OCI-LY3 (cell line): ENCODE measurements around the gene PIM3.
A peak's percentile ranks its signal among the peaks of the same experiment; 100 is the strongest.

Source experiments
- H2AFZ ChIP-seq: fragments of 200-600, 300-600 bp; shearing (Covaris generic); 2 replicates; pipeline ENCODE4 v1.6.0; 2014; ENCODE audit warnings: antibody characterized with exemption, low read depth, low read length
- H3K27ac ChIP-seq: fragments of 200-600, 300-600 bp; sonication (generic); 2 replicates; pipeline ENCODE4 v1.5.1; 2014; ENCODE audit warnings: mild to moderate bottlenecking, low read length, moderate library complexity, mixed read lengths
- H3K27me3 ChIP-seq: fragments of 200-600, 300-600 bp; sonication (generic); 2 replicates; pipeline ENCODE4 v1.6.1; 2014; ENCODE audit warnings: low read depth, low read length, mixed read lengths
- H3K36me3 ChIP-seq: fragments of 200-600, 300-600 bp; sonication (generic); replicated peaks from 2 replicates; pipeline ENCODE3; 2014; ENCODE audit warnings: low read depth, low read length, mixed read lengths
- H3K4me1 ChIP-seq: fragments of 300-600, 200-600 bp; sonication (generic); 2 replicates; pipeline ENCODE4 v1.6.1; 2014; ENCODE audit warnings: low read length, mixed read lengths
- H3K4me2 ChIP-seq: fragments of 200-600, 300-600 bp; sonication (generic); 2 replicates; pipeline ENCODE4 v1.6.1; 2014; ENCODE audit warnings: low read length, mixed read lengths
- H3K4me3 ChIP-seq: fragments of 300-600, 200-600 bp; sonication (generic); 2 replicates; pipeline ENCODE4 v1.5.1; 2014; ENCODE audit warnings: antibody characterized with exemption, mild to moderate bottlenecking, low read length, moderate library complexity
- H3K79me2 ChIP-seq: fragments of 300-600, 200-600 bp; shearing (Covaris generic); 2 replicates; pipeline ENCODE4 v1.6.1; 2014; ENCODE audit warnings: mild to moderate bottlenecking, low read length, mixed read lengths
- H3K9ac ChIP-seq: fragments of 300-600, 200-600 bp; shearing (Covaris generic); 2 replicates; pipeline ENCODE4 v1.6.0; 2014; ENCODE audit warnings: mild to moderate bottlenecking, low read length, moderate library complexity
- H3K9me3 ChIP-seq: fragments of 200-600, 300-600 bp; shearing (Covaris generic); 2 replicates; pipeline ENCODE4 v1.6.1; 2014; ENCODE audit warnings: low read length, mixed read lengths; ENCODE audit not compliant: insufficient read depth
- H4K20me1 ChIP-seq: fragments of 200-600, 300-600 bp; sonication (generic); 2 replicates; pipeline ENCODE4 v1.6.1; 2016; ENCODE audit warnings: low read length, mixed read lengths; ENCODE audit not compliant: insufficient read depth
- CTCF ChIP-seq: fragments of 200-600, 300-600 bp; sonication (generic); IDR thresholded peaks from 2 replicates; pipeline ENCODE4 v1.5.1; 2014; ENCODE audit warnings: antibody characterized with exemption, low read length, low read depth
- EZH2phosphoT487 ChIP-seq: fragments of 200-600 bp; shearing (Covaris generic); IDR thresholded peaks from 2 replicates; pipeline ENCODE4 v1.6.1; 2018; ENCODE audit warnings: antibody characterized with exemption, mixed run types, low read depth

PIM3 gene

GRCh38 chr22:49934891-49935557 is 25.5 kb upstream of the PIM3 start:
- Histone ChIP-seq H3K9ac (peak overlapping the region; percentile 98), H3K27me3 (0 out of 2 replicates have a peak, but pooled peaks cover 6% of the 10 kb centered on the region), H3K9me3 (no peaks in the 10 kb centered on the region), H3K27ac (peak overlapping the region; percentile 85), H4K20me1 (no peaks in the 10 kb centered on the region), H3K4me2 (peak overlapping the region; percentile 100), H3K79me2 (peaks cover 8% of the 10 kb centered on the region; the same call in 1 of the 2 replicates), H3K36me3 (peaks cover 3% of the 10 kb centered on the region), H2AFZ (no peak overlapping the region), H3K4me3 (peak overlapping the region; percentile 98), H3K4me1 (peaks cover 52% of the 10 kb centered on the region)
- no peak for TF ChIP-seq CTCF
- no peak for TF ChIP-seq EZH2phosphoT487

GRCh38 chr22:49935561-49935960 is 25.0 kb upstream of the PIM3 start:
- peaks cover 47% of the 10 kb centered on the region for H3K4me1 ChIP-seq

GRCh38 chr22:49936018-49936972 is 24.3 kb upstream of the PIM3 start:
- peak overlapping the region; percentile 62 for H3K4me3 ChIP-seq
- no peak overlapping the region for H2AFZ ChIP-seq
- TF ChIP-seq CTCF (no peak), EZH2phosphoT487 (no peak)
- no peaks in the 10 kb centered on the region for H4K20me1 ChIP-seq
- H3K9ac ChIP-seq, result peak overlapping the region; percentile 57
- H3K27ac ChIP-seq, result peak overlapping the region; percentile 74
- H3K4me1 ChIP-seq, result peaks cover 40% of the 10 kb centered on the region
- H3K27me3 ChIP-seq, result 0 out of 2 replicates have a peak, but pooled peaks cover 6% of the 10 kb centered on the region
- H3K9me3 ChIP-seq, result no peaks in the 10 kb centered on the region
- peaks cover 8% of the 10 kb centered on the region; the same call in 1 of the 2 replicates for H3K79me2 ChIP-seq
- peak overlapping the region; percentile 68 for H3K4me2 ChIP-seq
- H3K36me3 ChIP-seq, result peaks cover 3% of the 10 kb centered on the region

More at GRCh38 chr22:49935561-49935960, 25.0 kb upstream of the PIM3 start:
- peaks cover 3% of the 10 kb centered on the region for H3K36me3 ChIP-seq
- H3K4me3 ChIP-seq, result peak overlapping the region; percentile 62; the same call in 1 of the 2 replicates
- H3K9ac ChIP-seq, result no peak overlapping the region
- no peaks in the 10 kb centered on the region for H4K20me1 ChIP-seq
- 0 out of 2 replicates have a peak, but pooled peaks cover 6% of the 10 kb centered on the region for H3K27me3 ChIP-seq
- H3K79me2 ChIP-seq, result peaks cover 8% of the 10 kb centered on the region; the same call in 1 of the 2 replicates
- H2AFZ ChIP-seq, result no peak overlapping the region
- H3K9me3 ChIP-seq, result no peaks in the 10 kb centered on the region
- no peak overlapping the region for H3K27ac ChIP-seq
- H3K4me2 ChIP-seq, result no peak overlapping the region
- TF ChIP-seq CTCF (no peak), EZH2phosphoT487 (no peak)
